CD4-positive, alpha-beta T cell (primary cell): ENCODE results near the gene TVP23B. TPM values are rescaled to one million over a fixed set of nuclear protein-coding genes. Genes with fewer than 3 reads are reported as not detected.

Source experiments
- ATAC-seq: fragments of 200-7000 bp; cut with Tn5 transposase; one replicate; pipeline ENCODE4 v1.10.0; 2022; ENCODE audit warnings: mild to moderate bottlenecking; ENCODE audit not compliant: poor library complexity
- CTCF ChIA-PET: fragments of 350-600 bp; sonication (Branson Sonifier 250); formaldehyde crosslinking; loops from one replicate; lab custom pipeline; 2021; ENCODE audit warnings: antibody characterized with exemption, inconsistent platforms; lab: Charles Lee
- POLR2A ChIA-PET: fragments of 350-600 bp; sonication (Branson Sonifier 250); formaldehyde crosslinking; loops from one replicate; lab custom pipeline; 2021; ENCODE audit warnings: antibody characterized with exemption, inconsistent platforms; lab: Charles Lee
- DNase-seq, 14 experiments: peaks; one replicate each; pipeline ENCODE4 v3.0.0-alpha.2; 2013 to 2020; ENCODE audit warnings: mixed read lengths in 2 of 14
- H3K27ac ChIP-seq, 2 donors: one replicate each; pipeline versions ENCODE4 v1.5.1 to v1.7.0; 2013; ENCODE audit warnings: low read length in 2 of 2, low read depth in 1 of 2, mild to moderate bottlenecking in 1 of 2
- H3K27me3 ChIP-seq, 2 experiments: 1 replicate in 1 of 2; 2 replicates in 1 of 2; pipeline versions ENCODE4 v1.6.1 to v1.7.0; 2013; ENCODE audit warnings: low read length in 2 of 2, control low read depth in 1 of 2, mild to moderate bottlenecking in 1 of 2, moderate library complexity in 1 of 2; ENCODE audit not compliant: insufficient read depth in 2 of 2, control insufficient read depth in 1 of 2
- H3K36me3 ChIP-seq: one replicate; pipeline ENCODE4 v1.6.1; 2013; ENCODE audit warnings: low read length, control low read depth; ENCODE audit not compliant: insufficient read depth
- H3K4me1 ChIP-seq: one replicate; pipeline ENCODE4 v1.6.1; 2013; ENCODE audit warnings: low read length, control low read depth; ENCODE audit not compliant: insufficient read depth
- H3K4me3 ChIP-seq: one replicate; pipeline ENCODE4 v1.5.1; 2013; ENCODE audit warnings: mild to moderate bottlenecking, low read length, moderate library complexity
- H3K9me3 ChIP-seq, 2 experiments: 1 replicate in 1 of 2; 2 replicates in 1 of 2; pipeline versions ENCODE4 v1.6.1 to v1.7.0; 2013; ENCODE audit warnings: low read length in 2 of 2, mild to moderate bottlenecking in 2 of 2, control low read depth in 1 of 2, moderate library complexity in 1 of 2; ENCODE audit not compliant: control insufficient read depth in 1 of 2, insufficient read depth in 1 of 2
- H3K27ac Mint-ChIP-seq: one replicate; pipeline ENCODE4 v1.8.0; 2020; ENCODE audit warnings: mixed read lengths
- H3K27me3 Mint-ChIP-seq: one replicate; pipeline ENCODE4 v1.8.0; 2021; ENCODE audit warnings: mixed read lengths
- H3K36me3 Mint-ChIP-seq: one replicate; pipeline ENCODE4 v1.8.0; 2021; ENCODE audit warnings: low read depth, mixed read lengths
- H3K4me1 Mint-ChIP-seq: one replicate; pipeline ENCODE4 v1.8.0; 2021; ENCODE audit warnings: low read depth, mixed read lengths
- H3K4me3 Mint-ChIP-seq: one replicate; pipeline ENCODE4 v1.8.0; 2020; ENCODE audit warnings: mild to moderate bottlenecking, mixed read lengths
- H3K9me3 Mint-ChIP-seq: one replicate; pipeline ENCODE4 v1.8.0; 2020; ENCODE audit warnings: mixed read lengths
- intact Hi-C, 2 experiments: fragments of 100-400 bp; cut with DNase I in 1 of 2; cut with micrococcal nuclease in 1 of 2; formaldehyde crosslinking; loops; one replicate each; pipeline versions ENCODE4 v1.15.1 to v1.9.0; 2023 to 2025; cut with DNase I, micrococcal nuclease
- total RNA-seq, 174 experiments: library from RNA in 2 of 174; stranded (reverse) in 2 of 174; gene quantifications; one replicate each; pipeline ENCODE4 v1.2.3 and lab custom pipeline; 2021 to 2026
- TF ChIP-seq, protein P1 (sequence below): fragments of 200-600 bp; IDR thresholded peaks from one replicate; pipeline ENCODE4 v1.8.0; 2022; ENCODE audit warnings: antibody characterized with exemption, mild to moderate bottlenecking

The TVP23B gene
- total RNA-seq, 2 experiments from 2014 or later = 13.9 to 18.9 TPM

DNA sequence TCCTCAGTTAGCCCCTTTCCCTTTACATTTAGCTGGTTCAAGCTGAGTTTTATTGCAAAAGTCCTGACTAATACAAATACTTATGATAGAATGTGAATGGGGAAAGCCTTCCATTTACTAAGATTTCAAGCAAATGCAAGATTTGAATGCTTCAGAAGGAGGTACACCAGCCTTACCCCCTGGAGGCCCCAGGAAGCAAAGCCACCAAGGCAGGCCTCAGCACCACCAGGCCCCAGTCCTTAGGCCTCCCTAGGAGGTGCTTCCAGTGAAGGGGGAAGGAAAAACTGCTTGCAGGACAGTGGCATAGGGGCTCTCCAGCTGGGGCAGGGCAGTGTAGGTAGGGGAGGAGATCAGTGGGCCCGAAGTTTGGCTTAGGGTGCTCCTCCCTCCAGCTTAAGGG is 69.7 kb downstream of the TVP23B start:
- Mint-ChIP-seq H3K36me3 (no peaks in the 10 kb centered on the region), H3K9me3 (no peaks in the 10 kb centered on the region), H3K27me3 (no peaks in the 10 kb centered on the region), H3K4me3 (no peak overlapping the region), H3K4me1 (peaks cover 10% of the 10 kb centered on the region), H3K27ac (no peak overlapping the region)
- Histone ChIP-seq H3K4me3 (no peak overlapping the region), H3K36me3 (no peaks in the 10 kb centered on the region), H3K4me1 (peaks cover 9% of the 10 kb centered on the region), H3K9me3 (no peaks in the 10 kb centered on the region), H3K27ac (no peak overlapping the region), H3K27me3 (no peaks in the 10 kb centered on the region)
- POLR2A ChIA-PET = no interaction called here
- CTCF ChIA-PET = no interaction called here
- intact Hi-C loops = no loop called here
- no peak for DNase-seq
- TF ChIP-seq, protein P1, sequence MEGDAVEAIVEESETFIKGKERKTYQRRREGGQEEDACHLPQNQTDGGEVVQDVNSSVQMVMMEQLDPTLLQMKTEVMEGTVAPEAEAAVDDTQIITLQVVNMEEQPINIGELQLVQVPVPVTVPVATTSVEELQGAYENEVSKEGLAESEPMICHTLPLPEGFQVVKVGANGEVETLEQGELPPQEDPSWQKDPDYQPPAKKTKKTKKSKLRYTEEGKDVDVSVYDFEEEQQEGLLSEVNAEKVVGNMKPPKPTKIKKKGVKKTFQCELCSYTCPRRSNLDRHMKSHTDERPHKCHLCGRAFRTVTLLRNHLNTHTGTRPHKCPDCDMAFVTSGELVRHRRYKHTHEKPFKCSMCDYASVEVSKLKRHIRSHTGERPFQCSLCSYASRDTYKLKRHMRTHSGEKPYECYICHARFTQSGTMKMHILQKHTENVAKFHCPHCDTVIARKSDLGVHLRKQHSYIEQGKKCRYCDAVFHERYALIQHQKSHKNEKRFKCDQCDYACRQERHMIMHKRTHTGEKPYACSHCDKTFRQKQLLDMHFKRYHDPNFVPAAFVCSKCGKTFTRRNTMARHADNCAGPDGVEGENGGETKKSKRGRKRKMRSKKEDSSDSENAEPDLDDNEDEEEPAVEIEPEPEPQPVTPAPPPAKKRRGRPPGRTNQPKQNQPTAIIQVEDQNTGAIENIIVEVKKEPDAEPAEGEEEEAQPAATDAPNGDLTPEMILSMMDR = no peak
- ATAC-seq = no peak

DNA sequence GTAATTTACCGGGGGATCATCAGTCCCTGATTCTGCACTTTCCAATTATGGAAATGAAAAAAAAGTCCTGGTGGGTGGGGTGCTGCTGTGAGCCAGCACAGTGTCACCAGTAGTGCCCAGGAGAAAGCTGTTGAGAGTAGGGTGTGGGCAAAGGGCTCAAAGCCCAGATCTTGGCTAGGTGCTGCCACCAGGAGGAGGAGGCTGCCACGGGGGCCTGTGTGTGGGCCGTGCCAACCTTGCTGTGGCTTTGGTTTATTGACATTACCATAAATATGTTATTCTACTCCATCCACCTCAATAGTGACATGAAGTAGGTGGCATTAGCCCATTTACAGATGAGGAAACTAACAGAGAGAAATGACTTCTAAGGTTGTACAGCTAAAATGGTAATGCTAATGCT is 70.2 kb downstream of the TVP23B start:
- no peak for DNase-seq
- peaks cover 13% of the 10 kb centered on the region for H3K4me1 ChIP-seq
- Mint-ChIP-seq H3K4me1 (peaks cover 15% of the 10 kb centered on the region), H3K9me3 (no peaks in the 10 kb centered on the region), H3K27me3 (no peaks in the 10 kb centered on the region), H3K4me3 (no peak overlapping the region), H3K27ac (no peak overlapping the region), H3K36me3 (peaks cover 4% of the 10 kb centered on the region)
- no peak overlapping the region for H3K4me3 ChIP-seq
- no peak for ATAC-seq
- POLR2A ChIA-PET = no interaction called here
- CTCF ChIA-PET = no interaction called here
- intact Hi-C loops = no loop called here
- H3K27ac ChIP-seq = no peak overlapping the region
- H3K36me3 ChIP-seq = no peaks in the 10 kb centered on the region
- no peaks in the 10 kb centered on the region for H3K27me3 ChIP-seq
- no peaks in the 10 kb centered on the region for H3K9me3 ChIP-seq
- TF ChIP-seq, protein P1 = no peak

DNA sequence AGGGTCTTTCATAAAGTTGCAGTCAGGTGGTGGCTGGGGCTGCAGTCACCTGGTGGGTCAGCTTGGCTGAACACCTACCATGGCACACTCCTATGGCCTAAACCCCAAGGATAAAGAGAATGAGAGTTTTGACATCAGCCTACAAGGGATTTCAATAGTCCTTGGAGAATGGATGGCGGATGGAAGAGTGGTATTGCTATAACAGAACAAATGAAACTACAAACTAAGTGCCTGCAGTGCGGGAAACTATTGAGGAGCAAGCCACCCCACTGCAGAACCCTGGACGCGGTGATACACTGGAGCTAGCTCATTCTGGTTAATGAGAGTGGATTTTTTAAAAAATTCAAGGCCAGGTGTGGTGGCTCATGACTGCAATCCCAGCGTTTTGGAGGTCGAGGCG is 74.0 kb downstream of the TVP23B start:
- POLR2A ChIA-PET = no interaction called here
- intact Hi-C loops = loop anchor here in 1 of 2 experiments (5.0 kb wide), 1 partner anchor 152 kb away; no protein-coding TSS in a partner anchor

More for the DNA sequence above, 74.0 kb downstream of the TVP23B start:
- Mint-ChIP-seq H3K4me3 (peak overlapping the region; percentile 95), H3K9me3 (no peaks in the 10 kb centered on the region), H3K4me1 (peaks cover 39% of the 10 kb centered on the region), H3K27me3 (no peaks in the 10 kb centered on the region), H3K36me3 (peaks cover 6% of the 10 kb centered on the region), H3K27ac (peak overlapping the region; percentile 89)
- Histone ChIP-seq H3K4me3 (no peak overlapping the region), H3K9me3 (no peaks in the 10 kb centered on the region), H3K4me1 (peaks cover 44% of the 10 kb centered on the region), H3K27me3 (no peaks in the 10 kb centered on the region), H3K27ac (no peak overlapping the region), H3K36me3 (no peaks in the 10 kb centered on the region)
- TF ChIP-seq, protein P1 = no peak
- ATAC-seq (no peak), DNase-seq (no peak)
- CTCF ChIA-PET = no interaction called here
